ENCODE data around the gene PRKAR2A. TPM values are rescaled to one million over a fixed set of nuclear protein-coding genes. Genes with fewer than 3 reads are reported as not detected.
"Not testable (repeated sequence)": the region's sequence is repeated elsewhere in the genome, so short reads cannot be mapped to it uniquely, and the experiment has no call there.

PRKAR2A gene
- total RNA-seq, 1 donor from 2014 or later, result 23.8 TPM

- H3K27ac ChIP-seq, result no peak overlapping the region
- DNase-seq (ENCODE audit: extremely low spot score in 2 of 2), result no peak
- no peak for TF ChIP-seq CTCF (IDR thresholded peaks at IDR 0.05)
- no peaks in the 10 kb centered on the region for H3K36me3 ChIP-seq
- H3K4me3 ChIP-seq, result peak overlapping the region in 1 of 2 donors; percentile 26
- intact Hi-C loops (cut with DNase I), result no loop called here
- H3K9me3 ChIP-seq, result no peaks in the 10 kb centered on the region
- H3K4me1 ChIP-seq, result peaks cover 27% of the 10 kb centered on the region
- H3K27me3 ChIP-seq, result no peaks in the 10 kb centered on the region
These were observed 2.5 kb downstream of the PRKAR2A start for GRCh38 chr3:48845170-48845569.

GRCh38 chr3:48837163-48837562 is 10.5 kb downstream of the PRKAR2A start:
- Histone ChIP-seq H3K9me3 (no peaks in the 10 kb centered on the region), H3K27ac (no peak overlapping the region), H3K27me3 (no peaks in the 10 kb centered on the region), H3K36me3 (no peaks in the 10 kb centered on the region), H3K4me1 (peaks cover 8% of the 10 kb centered on the region), H3K4me3 (no peak overlapping the region)
- TF ChIP-seq CTCF (IDR thresholded peaks at IDR 0.05) (no peak), POLR2A (IDR thresholded peaks at IDR 0.05) (no peak), POLR2AphosphoS5 (IDR thresholded peaks at IDR 0.05; ENCODE audit: insufficient read depth in 1 of 2, low read depth in 1 of 2) (no peak)
- intact Hi-C loops (cut with DNase I), result no loop called here
- no peak for DNase-seq (ENCODE audit: extremely low spot score in 2 of 2)

GRCh38 chr3:48835650-48836366 is 11.9 kb downstream of the PRKAR2A start:
- intact Hi-C loops (cut with DNase I), result no loop called here
- DNase-seq (ENCODE audit: extremely low spot score in 2 of 2), result no peak
- H3K27ac ChIP-seq, result no peak overlapping the region
- H3K4me1 ChIP-seq, result peaks cover 8% of the 10 kb centered on the region
- no peak for TF ChIP-seq CTCF (IDR thresholded peaks at IDR 0.05)
- TF ChIP-seq POLR2AphosphoS5 (IDR thresholded peaks at IDR 0.05; ENCODE audit: insufficient read depth in 1 of 2, low read depth in 1 of 2), result no peak
- no peak for TF ChIP-seq POLR2A (IDR thresholded peaks at IDR 0.05)
- no peaks in the 10 kb centered on the region for H3K9me3 ChIP-seq
- no peaks in the 10 kb centered on the region for H3K36me3 ChIP-seq
- no peaks in the 10 kb centered on the region for H3K27me3 ChIP-seq
- no peak overlapping the region for H3K4me3 ChIP-seq

- no peak overlapping the region for H3K4me3 ChIP-seq
- intact Hi-C loops (cut with DNase I), result no loop called here
- H3K4me1 ChIP-seq, result peaks cover 8% of the 10 kb centered on the region
- H3K9me3 ChIP-seq, result no peaks in the 10 kb centered on the region
- no peaks in the 10 kb centered on the region for H3K27me3 ChIP-seq
- no peak for DNase-seq (ENCODE audit: extremely low spot score in 2 of 2)
- H3K36me3 ChIP-seq, result no peaks in the 10 kb centered on the region
- TF ChIP-seq POLR2A (IDR thresholded peaks at IDR 0.05) (no peak), POLR2AphosphoS5 (IDR thresholded peaks at IDR 0.05; ENCODE audit: insufficient read depth in 1 of 2, low read depth in 1 of 2) (no peak), CTCF (IDR thresholded peaks at IDR 0.05) (no peak)
- no peak overlapping the region for H3K27ac ChIP-seq
These were observed 15.0 kb downstream of the PRKAR2A start for GRCh38 chr3:48832684-48833083.

- no peak overlapping the region for H3K4me3 ChIP-seq
- no peak overlapping the region for H3K27ac ChIP-seq
- peaks cover 8% of the 10 kb centered on the region for H3K4me1 ChIP-seq
- TF ChIP-seq POLR2A (IDR thresholded peaks at IDR 0.05), result no peak
- no peaks in the 10 kb centered on the region for H3K27me3 ChIP-seq
- DNase-seq (ENCODE audit: extremely low spot score in 2 of 2), result no peak
- intact Hi-C loops (cut with DNase I), result no loop called here
- H3K36me3 ChIP-seq, result no peaks in the 10 kb centered on the region
- no peaks in the 10 kb centered on the region for H3K9me3 ChIP-seq
These were observed 17.0 kb downstream of the PRKAR2A start for GRCh38 chr3:48830715-48831114.

GRCh38 chr3:48829525-48829924 is 18.1 kb downstream of the PRKAR2A start:
- H3K4me3 ChIP-seq; DNase-seq (ENCODE audit: extremely low spot score in 2 of 2); intact Hi-C loops (cut with DNase I); H3K36me3 ChIP-seq; H3K27ac ChIP-seq; H3K4me1 ChIP-seq; H3K9me3 ChIP-seq; H3K27me3 ChIP-seq: not testable (repeated sequence)

- H3K4me1 ChIP-seq; intact Hi-C loops (cut with DNase I); H3K9me3 ChIP-seq; DNase-seq (ENCODE audit: extremely low spot score in 2 of 2); H3K27me3 ChIP-seq; H3K4me3 ChIP-seq; H3K36me3 ChIP-seq; H3K27ac ChIP-seq: not testable (repeated sequence)
These were observed 19.8 kb downstream of the PRKAR2A start for GRCh38 chr3:48827874-48828273.

Data from vagina (tissue), 2 donors.